ENCODE data around the gene MINDY4.

DNA sequence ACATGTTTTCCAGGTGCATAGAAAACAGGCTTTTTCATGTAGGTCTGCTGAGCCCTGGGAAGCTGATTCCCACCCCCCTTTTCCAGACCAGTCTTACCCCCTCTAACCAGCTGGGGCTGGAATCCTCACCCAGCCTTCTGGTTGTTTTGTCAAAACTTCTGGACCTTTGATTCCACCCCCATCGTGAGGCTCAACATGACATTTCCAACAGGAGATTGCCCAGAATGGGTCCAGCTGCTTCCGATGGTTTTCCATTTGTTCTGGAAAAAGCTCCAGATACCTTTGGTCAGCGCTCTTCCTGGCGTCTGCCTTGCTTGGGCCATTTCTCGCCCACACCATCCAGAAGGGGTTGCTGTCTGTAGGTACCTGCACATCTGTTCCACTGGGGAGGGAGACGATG lies 41.5 kb downstream of the MINDY4 start:
- TF ChIP-seq, protein P1, sequence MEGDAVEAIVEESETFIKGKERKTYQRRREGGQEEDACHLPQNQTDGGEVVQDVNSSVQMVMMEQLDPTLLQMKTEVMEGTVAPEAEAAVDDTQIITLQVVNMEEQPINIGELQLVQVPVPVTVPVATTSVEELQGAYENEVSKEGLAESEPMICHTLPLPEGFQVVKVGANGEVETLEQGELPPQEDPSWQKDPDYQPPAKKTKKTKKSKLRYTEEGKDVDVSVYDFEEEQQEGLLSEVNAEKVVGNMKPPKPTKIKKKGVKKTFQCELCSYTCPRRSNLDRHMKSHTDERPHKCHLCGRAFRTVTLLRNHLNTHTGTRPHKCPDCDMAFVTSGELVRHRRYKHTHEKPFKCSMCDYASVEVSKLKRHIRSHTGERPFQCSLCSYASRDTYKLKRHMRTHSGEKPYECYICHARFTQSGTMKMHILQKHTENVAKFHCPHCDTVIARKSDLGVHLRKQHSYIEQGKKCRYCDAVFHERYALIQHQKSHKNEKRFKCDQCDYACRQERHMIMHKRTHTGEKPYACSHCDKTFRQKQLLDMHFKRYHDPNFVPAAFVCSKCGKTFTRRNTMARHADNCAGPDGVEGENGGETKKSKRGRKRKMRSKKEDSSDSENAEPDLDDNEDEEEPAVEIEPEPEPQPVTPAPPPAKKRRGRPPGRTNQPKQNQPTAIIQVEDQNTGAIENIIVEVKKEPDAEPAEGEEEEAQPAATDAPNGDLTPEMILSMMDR (IDR thresholded peaks at IDR 0.05; ENCODE audit: low read depth, low read length, poor library complexity, severe bottlenecking) = no peak
- no peak for TF ChIP-seq EZH2phosphoT487 (IDR thresholded peaks at IDR 0.05; ENCODE audit: borderline replicate concordance, low read length)
